HepG2 (cell line): ENCODE results near the gene NRP1. TPM values are rescaled to one million over a fixed set of nuclear protein-coding genes. Genes with fewer than 3 reads are reported as not detected.
A peak's percentile ranks its signal among the peaks of the same experiment; 100 is the strongest.

Experiments used
- ARNT ChIP-seq: fragments of 450-650 bp; IDR thresholded peaks from 2 replicates; pipeline ENCODE4 v1.6.1; 2017
- CBX1 ChIP-seq: IDR thresholded peaks from one replicate; pipeline ENCODE4 v1.6.1; 2016; ENCODE audit warnings: antibody characterized with exemption, low read depth
- ERF ChIP-seq: IDR thresholded peaks from 2 replicates; pipeline ENCODE4 v1.6.1; 2018; ENCODE audit warnings: missing biosample characterization, missing genetic modification reagents
- HOMEZ ChIP-seq: IDR thresholded peaks from 2 replicates; pipeline ENCODE4 v1.6.1; 2016; ENCODE audit warnings: low read depth
- ONECUT2 ChIP-seq: sonication (generic); formaldehyde crosslinking; IDR thresholded peaks from 2 replicates; pipeline ENCODE4 v1.4.0; 2020; ENCODE audit warnings: missing genetic modification reagents
- SOX13 ChIP-seq, 3 experiments: fragments of 450-650 bp in 1 of 3; sonication (generic) in 1 of 3; formaldehyde crosslinking in 1 of 3; IDR thresholded peaks in 2 of 3; conservative IDR thresholded peaks in 1 of 3; 2 replicates each; pipeline versions ENCODE4 v1.5.0 to v1.6.1; 2016 to 2020; ENCODE audit warnings: antibody characterized with exemption in 1 of 3, mild to moderate bottlenecking in 1 of 3, missing compliant biosample characterization in 1 of 3, missing genetic modification reagents in 1 of 3, moderate library complexity in 1 of 3
- TBX2 ChIP-seq: sonication (generic); formaldehyde crosslinking; IDR thresholded peaks from 2 replicates; pipeline ENCODE4 v1.5.0; 2020; ENCODE audit warnings: missing genetic modification reagents, mild to moderate bottlenecking, borderline replicate concordance
- TCF7 ChIP-seq: sonication (generic); IDR thresholded peaks from 2 replicates; pipeline ENCODE4 v1.6.1; 2016; ENCODE audit warnings: antibody characterized with exemption, low read depth
- ZFP91 ChIP-seq: sonication (generic); formaldehyde crosslinking; IDR thresholded peaks from 2 replicates; pipeline ENCODE4 v1.9.0; 2022; ENCODE audit warnings: missing genetic modification reagents, mild to moderate bottlenecking, borderline replicate concordance
- ZMAT5 ChIP-seq: sonication (generic); formaldehyde crosslinking; IDR thresholded peaks from 2 replicates; pipeline ENCODE4 v1.5.0; 2020; ENCODE audit warnings: mild to moderate bottlenecking, low read depth, missing genetic modification reagents, borderline replicate concordance
- ZNF431 ChIP-seq: sonication (generic); formaldehyde crosslinking; IDR thresholded peaks from 2 replicates; pipeline ENCODE4 v1.9.0; 2022; ENCODE audit warnings: missing genetic modification reagents, low read depth, mild to moderate bottlenecking, borderline replicate concordance
- ZNF549 ChIP-seq: sonication (generic); formaldehyde crosslinking; IDR thresholded peaks from 2 replicates; pipeline ENCODE4 v1.5.0; 2020; ENCODE audit warnings: missing genetic modification reagents
- ZNF777 ChIP-seq: sonication (generic); formaldehyde crosslinking; IDR thresholded peaks from 2 replicates; pipeline ENCODE4 v1.4.0; 2020; ENCODE audit warnings: missing genetic modification reagents
- polyA plus RNA-seq, 8 experiments: library from polyadenylated mRNA; depleted of rRNA in 3 of 8; stranded (reverse) in 7 of 8; unstranded in 1 of 8; fragments of >200 nt; fragmentation: Illumina TruSeq in 4 of 8; extraction: Trizol in 4 of 8; gene quantifications; 2 replicates each; pipeline versions ENCODE4 v1.2.1 to v1.2.3, GENCODE V29; 2011 to 2016; ENCODE audit warnings: low read depth in 4 of 8, missing spikeins in 1 of 8, mixed read lengths in 1 of 8; ENCODE audit not compliant: insufficient read depth in 1 of 8
- total RNA-seq, 5 experiments: library from RNA; depleted of rRNA; stranded (reverse); fragments of >200 nt; fragmentation: Illumina TruSeq; extraction: Trizol; gene quantifications; 2 replicates each; pipeline ENCODE4 v1.2.3, GENCODE V29; 2016; ENCODE audit warnings: low read depth in 1 of 5
- TF ChIP-seq, protein P1 (sequence below): sonication (generic); formaldehyde crosslinking; conservative IDR thresholded peaks from 2 replicates; pipeline ENCODE4 v1.8.0; 2022; ENCODE audit warnings: missing genetic modification reagents
- TF ChIP-seq, protein P2 (sequence below): sonication (generic); formaldehyde crosslinking; IDR thresholded peaks from 2 replicates; pipeline ENCODE4 v1.4.0; 2020; ENCODE audit warnings: missing genetic modification reagents

The NRP1 gene
- total and polyA plus RNA-seq, 2 of the 13 experiments (the other 11 are each of a cell fraction or from before 2014, with no cell fraction given): 5.3 to 5.8 TPM

- peak; percentile 56; the same call in 1 of the 2 replicates for TF ChIP-seq ONECUT2 (CRISPR knock-in tag)
- TF ChIP-seq ARNT: no peak
- TF ChIP-seq CBX1: no peak
- no peak for TF ChIP-seq SOX13 (IDR thresholded peaks at IDR 0.05)
- peak in 1 of 2 experiments; percentile 76; a peak in 1 of 4 replicates for TF ChIP-seq SOX13 (CRISPR knock-in tag; conservative IDR thresholded peaks at IDR 0.05 in 1 of 2, IDR thresholded peaks at IDR 0.05 in 1 of 2)
- TF ChIP-seq ZMAT5: no peak
- TF ChIP-seq ZNF431 (CRISPR knock-in tag): no peak
- TF ChIP-seq TCF7: peak; percentile 39
- TF ChIP-seq HOMEZ (CRISPR knock-in tag): 0 out of 2 replicates have a peak, but pooled peaks have one; percentile 13
- no peak for TF ChIP-seq ZNF549 (CRISPR knock-in tag)
- no peak for TF ChIP-seq ZFP91
- TF ChIP-seq TBX2 (CRISPR knock-in tag): peak; percentile 46; the same call in 1 of the 2 replicates
- 0 out of 2 replicates have a peak, but pooled peaks have one; percentile 24 for TF ChIP-seq ERF
- no peak for TF ChIP-seq ZNF777 (CRISPR knock-in tag)
- TF ChIP-seq, protein P1, sequence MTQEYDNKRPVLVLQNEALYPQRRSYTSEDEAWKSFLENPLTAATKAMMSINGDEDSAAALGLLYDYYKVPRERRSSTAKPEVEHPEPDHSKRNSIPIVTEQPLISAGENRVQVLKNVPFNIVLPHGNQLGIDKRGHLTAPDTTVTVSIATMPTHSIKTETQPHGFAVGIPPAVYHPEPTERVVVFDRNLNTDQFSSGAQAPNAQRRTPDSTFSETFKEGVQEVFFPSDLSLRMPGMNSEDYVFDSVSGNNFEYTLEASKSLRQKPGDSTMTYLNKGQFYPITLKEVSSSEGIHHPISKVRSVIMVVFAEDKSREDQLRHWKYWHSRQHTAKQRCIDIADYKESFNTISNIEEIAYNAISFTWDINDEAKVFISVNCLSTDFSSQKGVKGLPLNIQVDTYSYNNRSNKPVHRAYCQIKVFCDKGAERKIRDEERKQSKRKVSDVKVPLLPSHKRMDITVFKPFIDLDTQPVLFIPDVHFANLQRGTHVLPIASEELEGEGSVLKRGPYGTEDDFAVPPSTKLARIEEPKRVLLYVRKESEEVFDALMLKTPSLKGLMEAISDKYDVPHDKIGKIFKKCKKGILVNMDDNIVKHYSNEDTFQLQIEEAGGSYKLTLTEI: no peak
- TF ChIP-seq, protein P2, sequence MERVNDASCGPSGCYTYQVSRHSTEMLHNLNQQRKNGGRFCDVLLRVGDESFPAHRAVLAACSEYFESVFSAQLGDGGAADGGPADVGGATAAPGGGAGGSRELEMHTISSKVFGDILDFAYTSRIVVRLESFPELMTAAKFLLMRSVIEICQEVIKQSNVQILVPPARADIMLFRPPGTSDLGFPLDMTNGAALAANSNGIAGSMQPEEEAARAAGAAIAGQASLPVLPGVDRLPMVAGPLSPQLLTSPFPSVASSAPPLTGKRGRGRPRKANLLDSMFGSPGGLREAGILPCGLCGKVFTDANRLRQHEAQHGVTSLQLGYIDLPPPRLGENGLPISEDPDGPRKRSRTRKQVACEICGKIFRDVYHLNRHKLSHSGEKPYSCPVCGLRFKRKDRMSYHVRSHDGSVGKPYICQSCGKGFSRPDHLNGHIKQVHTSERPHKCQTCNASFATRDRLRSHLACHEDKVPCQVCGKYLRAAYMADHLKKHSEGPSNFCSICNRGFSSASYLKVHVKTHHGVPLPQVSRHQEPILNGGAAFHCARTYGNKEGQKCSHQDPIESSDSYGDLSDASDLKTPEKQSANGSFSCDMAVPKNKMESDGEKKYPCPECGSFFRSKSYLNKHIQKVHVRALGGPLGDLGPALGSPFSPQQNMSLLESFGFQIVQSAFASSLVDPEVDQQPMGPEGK (CRISPR knock-in tag): peak; percentile 70
Observed at GRCh38 chr10:33254556-33255160, 79.8 kb downstream of the NRP1 start (continued).
